Measurements from ENCODE around the gene ATP5PO.
"Not testable (repeated sequence)": the region's sequence is repeated elsewhere in the genome, so short reads cannot be mapped to it uniquely, and the experiment has no call there.

ATP5PO gene

DNA sequence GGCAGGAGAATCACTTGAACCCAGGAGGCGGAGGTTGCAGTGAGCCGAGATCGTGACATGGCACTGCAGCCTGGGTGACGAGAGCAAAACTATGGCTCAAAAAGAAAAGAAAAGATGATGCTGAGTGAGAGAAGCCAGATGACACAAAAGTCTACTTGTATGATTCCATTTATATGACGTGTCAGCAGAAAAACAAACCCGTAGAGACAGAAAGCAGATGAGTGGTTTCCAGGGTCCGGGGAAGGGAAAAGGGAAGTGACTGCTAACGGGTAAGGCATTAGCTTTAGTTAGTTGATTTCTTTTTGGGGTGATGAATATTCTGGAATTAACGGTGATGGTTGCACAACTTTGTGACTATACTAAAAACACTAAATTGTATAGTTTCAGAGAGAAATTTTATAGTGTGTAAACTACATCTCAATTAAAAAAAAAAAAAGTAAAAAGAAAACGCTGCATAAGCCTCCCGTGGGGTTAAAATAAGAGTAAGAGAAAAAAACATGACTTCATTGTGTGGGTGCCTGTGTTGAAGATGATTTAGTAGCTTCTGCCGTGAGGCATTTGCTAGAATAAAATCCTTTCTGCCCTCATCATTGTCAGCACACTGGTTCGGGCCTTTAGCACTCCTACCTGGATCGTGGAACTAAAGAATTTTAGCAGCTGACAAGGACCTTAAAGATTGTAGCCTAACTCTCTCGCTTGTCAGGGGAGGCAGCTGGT is 24.7 kb upstream of the ATP5PO start:
- DNase-seq (ENCODE audit: low spot score): no peak

DNA sequence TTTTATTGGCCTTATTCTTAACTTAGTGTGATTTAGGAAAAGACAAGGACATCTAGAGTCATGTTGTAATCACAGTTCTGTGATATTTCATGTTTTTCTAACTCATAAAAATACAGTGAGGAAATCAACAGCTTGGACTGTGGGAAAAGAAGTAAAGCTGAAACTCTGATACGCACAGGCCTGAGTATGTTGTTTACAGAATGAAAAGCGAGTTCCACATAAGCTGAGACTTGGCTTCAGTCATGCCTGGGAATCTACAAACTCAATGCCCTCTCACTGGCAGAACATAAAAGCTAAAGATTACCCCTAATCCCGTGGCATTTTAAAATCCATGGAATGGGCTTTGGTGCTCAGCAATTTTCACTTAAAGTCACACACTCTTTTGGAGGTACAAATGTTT is 23.6 kb upstream of the ATP5PO start:
- DNase-seq (ENCODE audit: low spot score): no peak

GRCh38 chr21:33938381-33938780 is 22.8 kb upstream of the ATP5PO start:
- DNase-seq (ENCODE audit: low spot score): no peak

- no peak for DNase-seq (ENCODE audit: low spot score)
Measured at GRCh38 chr21:33937931-33938339, 22.3 kb upstream of the ATP5PO start.

DNA sequence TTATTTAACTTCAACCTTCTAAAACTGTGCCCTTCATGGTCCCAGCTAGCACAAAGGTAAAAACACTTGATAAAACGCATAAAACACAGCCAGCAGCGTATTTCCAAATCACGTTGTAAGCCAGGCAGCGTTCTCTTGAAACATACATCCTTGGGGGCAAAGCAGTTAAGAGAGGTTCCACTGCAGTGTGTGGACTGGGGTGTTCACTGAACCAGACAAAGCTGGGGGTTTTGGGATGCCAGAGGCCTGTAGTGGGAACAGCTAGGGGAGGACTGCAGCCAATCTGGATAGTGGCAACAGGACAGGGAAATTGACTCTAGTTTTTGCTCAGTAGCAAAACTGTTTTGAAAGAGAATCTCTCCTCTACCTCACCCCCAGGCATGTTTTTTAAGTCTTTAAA is 21.5 kb upstream of the ATP5PO start:
- no peak for DNase-seq (ENCODE audit: low spot score)

DNA sequence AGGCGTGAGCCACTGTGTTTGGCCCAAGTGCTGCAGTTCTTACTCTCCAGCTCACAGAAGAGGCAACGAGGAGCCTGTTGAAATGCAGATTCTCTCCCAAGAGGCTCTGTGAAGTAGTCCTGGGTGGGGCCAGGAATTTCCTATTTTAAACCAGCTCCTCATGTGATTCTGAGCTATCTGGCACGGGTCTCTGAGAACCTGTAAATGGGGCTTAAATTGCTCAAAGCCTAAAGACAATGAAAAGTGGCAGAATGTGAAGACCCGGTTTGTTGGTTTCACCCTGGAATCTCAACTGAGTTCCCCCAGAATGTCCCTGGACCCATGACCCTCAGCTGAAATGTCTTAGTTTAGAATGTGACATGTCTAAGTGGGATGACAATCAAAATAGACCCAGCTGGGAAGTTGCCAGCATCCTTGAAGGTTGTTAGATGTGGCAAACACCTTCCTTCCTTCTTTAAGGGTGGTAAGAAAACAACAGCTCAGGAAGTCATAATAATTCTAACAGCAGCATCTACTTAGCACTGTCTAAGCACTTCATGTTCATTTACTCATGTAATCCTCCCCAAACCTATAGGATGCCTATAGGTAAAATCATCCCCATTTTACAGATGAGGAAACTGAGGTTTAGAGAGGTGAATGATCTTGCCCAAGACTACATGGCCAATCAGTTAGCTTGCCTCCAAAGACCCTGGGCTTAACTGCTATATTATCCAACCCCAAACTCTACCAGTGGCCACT is 20.9 kb upstream of the ATP5PO start:
- no peak for DNase-seq (ENCODE audit: low spot score)

GRCh38 chr21:33932731-33933130 is 17.1 kb upstream of the ATP5PO start:
- DNase-seq (ENCODE audit: low spot score): no peak

- DNase-seq (ENCODE audit: low spot score): no peak
Measured at GRCh38 chr21:33931799-33932390, 16.3 kb upstream of the ATP5PO start.

DNA sequence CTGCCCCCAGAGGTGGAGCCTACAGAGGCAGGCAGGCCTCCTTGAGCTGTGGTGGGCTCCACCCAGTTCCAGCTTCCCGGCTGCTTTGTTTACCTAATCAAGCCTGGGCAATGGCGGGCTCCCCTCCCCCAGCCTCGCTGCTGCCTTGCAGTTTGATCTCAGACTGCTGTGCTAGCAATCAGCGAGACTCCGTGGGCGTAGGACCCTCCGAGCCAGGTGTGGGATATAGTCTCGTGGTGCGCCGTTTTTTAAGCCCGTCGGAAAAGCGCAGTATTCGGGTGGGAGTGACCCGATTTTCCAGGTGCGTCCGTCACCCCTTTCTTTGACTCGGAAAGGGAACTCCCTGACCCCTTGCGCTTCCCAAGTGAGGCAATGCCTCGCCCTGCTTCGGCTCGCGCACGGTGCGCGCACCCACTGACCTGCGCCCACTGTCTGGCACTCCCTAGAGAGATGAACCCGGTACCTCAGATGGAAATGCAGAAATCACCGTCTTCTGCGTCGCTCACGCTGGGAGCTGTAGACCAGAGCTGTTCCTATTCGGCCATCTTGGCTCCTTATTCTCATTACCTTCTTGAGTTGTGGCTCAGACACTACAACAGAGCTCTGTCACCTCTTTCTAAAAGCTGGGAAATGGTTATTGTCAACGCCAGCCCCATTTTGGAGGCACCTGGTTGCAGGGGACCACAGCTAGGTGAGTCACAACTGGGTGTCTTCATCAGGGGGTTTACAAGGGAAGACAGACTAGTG is 15.6 kb upstream of the ATP5PO start:
- not testable (repeated sequence) for DNase-seq (ENCODE audit: low spot score)

DNA sequence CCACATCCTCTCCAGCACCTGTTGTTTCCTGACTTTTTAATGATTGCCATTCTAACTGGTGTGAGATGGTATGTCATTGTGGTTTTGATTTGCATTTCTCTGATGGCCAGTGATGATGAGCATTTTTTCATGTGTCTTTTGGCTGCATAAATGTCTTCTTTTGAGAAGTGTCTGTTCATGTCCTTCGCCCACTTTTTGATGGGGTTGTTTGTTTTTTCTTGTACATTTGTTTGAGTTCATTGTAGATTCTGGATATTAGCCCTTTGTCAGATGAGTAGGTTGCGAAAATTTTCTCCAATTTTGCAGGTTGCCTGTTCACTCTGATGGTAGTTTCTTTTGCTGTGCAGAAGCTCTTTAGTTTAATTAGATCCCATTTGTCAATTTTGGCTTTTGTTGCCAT is 10.6 kb upstream of the ATP5PO start:
- not testable (repeated sequence) for DNase-seq (ENCODE audit: low spot score)

- no peak for DNase-seq (ENCODE audit: low spot score)
Measured at GRCh38 chr21:33924766-33925100, 9.1 kb upstream of the ATP5PO start.

DNA sequence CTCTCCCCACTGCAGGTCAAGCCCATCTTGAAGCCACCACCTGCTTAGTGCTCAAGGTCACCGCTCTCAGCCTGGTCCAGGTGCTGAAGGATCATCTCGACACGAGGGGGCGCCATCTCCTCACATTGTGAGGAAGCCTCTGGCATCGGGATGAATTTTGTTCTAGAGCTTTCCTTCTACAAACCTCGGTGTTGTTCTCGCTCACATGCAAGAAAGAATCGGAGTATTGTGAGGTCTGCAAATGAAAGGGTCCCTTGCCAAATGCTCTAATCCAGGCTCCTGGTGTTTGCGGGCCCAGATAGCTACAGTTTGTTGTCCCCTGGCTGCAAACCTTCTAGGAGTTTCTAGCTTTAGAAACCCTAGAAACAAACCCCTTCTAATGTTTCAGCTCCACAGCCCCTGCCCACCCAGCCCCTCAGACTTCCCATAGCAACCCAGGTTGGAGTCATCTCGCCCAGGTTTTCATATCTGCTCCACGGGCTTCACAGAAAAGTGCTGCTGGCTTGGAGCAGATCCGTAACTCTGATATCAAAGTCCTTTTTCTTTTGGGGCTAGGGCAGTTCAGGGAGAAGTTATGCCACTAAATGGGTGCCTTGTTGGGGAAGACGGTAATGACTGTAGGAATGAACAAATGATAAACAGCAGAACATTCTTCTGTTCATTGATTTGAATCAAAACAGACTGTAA is 8.6 kb upstream of the ATP5PO start:
- DNase-seq (ENCODE audit: low spot score): peak; percentile 94

DNA sequence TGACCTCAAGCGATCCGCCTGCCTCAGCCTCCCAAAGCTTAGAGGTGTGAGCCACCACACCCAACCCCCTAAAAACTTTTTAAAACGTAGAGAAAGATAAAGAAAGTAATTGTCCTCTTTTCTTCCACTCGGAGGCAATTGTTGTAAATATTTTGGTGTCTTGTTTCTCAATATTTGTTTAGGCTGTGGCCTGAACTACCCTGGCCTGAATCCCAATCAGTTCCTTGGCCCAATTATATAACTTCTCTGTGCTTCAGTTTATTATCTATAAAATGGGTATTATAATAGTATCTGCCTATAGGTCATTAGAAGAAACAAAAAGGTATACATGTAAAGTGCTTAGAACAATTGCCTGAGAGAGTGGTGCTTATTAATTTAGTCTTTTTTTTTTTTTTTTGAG is 1.8 kb upstream of the ATP5PO start:
- no peak for DNase-seq (ENCODE audit: low spot score)

GRCh38 chr21:33916200-33916567 is 580 bp upstream of the ATP5PO start:
- DNase-seq (ENCODE audit: low spot score): no peak

GRCh38 chr21:33914188-33914587 is 1.4 kb downstream of the ATP5PO start:
- DNase-seq (ENCODE audit: low spot score): no peak

- DNase-seq (ENCODE audit: low spot score): no peak
Measured at GRCh38 chr21:33909756-33910155, 5.8 kb downstream of the ATP5PO start.

- no peak for DNase-seq (ENCODE audit: low spot score)
Measured at GRCh38 chr21:33908760-33909159, 6.8 kb downstream of the ATP5PO start.

DNA sequence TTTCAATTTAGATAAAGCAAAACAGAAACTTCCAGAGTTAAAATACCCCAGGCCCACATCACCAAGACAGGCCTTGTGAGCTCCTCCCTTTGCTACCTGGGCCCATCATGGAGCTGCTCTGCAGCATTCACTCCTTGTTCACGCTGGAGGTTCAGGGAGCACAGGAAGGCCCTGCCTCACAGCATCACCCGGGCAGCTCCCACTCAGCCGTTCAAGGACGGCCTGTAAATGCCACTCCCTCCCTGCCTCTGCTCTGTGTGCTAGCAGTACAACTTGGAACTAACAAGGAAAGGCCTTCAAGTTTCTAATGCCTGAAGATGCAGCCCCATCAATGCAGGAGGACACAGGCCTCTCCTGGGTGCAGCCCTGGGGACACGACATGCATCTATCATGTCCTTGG is 11.6 kb downstream of the ATP5PO start:
- no peak for DNase-seq (ENCODE audit: low spot score)

DNA sequence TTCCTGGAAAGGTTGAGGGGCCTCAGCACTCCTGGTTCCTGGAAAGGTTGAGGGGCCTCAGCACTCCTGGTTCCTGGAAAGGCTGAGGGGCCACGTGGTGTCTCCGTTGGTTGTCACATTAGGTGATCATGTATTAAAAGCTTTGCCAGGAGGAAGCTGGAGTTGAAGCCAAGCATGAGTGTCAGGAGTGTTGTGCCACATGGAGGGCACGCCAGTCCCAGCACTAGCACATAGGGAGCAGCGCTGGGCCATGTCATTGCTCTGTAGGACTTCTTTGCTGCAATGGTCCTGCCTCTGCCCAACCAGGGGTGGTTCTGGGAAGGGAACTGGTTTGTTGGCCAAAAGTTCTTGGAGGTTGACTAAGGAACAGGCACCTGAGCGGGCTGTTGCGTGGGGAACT is 13.3 kb downstream of the ATP5PO start:
- no peak for DNase-seq (ENCODE audit: low spot score)

DNA sequence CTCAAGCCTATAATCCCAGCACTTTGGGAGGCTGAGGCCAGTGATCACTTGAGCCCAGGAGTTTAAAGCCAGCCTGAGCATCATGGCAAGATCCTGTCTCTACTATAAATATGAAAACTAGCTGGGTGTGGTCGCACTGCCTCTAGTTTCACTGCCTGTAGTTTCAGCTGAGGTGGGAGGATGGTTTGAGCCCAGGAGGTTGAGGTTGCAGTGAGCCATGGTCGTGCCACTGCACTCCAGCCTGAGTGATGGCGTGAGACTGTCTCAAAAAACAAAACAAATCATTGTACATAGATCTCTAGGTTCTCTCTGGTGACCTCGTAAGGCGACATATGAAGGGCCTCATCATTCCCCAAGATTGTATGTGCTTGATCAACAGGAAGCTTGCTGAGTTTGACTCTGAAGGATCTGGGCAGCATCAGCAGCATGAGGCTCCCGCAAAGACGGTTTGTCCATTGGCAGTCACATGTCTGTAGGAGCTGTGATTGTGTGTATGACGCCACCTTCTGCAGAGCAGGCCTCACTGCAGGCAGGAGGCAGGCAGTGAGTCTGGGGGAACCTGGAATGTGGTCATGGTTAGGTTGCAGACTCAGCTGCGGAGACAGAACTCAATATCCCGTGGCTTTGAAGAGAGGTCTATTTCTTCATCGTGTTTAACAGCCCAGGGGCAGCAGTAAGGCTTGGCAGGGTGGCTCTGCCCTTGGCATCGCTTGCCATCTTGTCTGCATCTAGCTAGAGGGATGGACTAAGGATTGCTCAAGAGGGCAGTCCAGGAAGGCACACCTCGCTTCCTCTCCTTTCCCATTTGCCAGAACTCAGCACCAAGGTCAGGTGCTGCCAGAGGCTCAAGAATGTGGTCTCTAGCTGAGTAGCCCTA is 14.0 kb downstream of the ATP5PO start:
- peak; percentile 35 for DNase-seq (ENCODE audit: low spot score)

DNA sequence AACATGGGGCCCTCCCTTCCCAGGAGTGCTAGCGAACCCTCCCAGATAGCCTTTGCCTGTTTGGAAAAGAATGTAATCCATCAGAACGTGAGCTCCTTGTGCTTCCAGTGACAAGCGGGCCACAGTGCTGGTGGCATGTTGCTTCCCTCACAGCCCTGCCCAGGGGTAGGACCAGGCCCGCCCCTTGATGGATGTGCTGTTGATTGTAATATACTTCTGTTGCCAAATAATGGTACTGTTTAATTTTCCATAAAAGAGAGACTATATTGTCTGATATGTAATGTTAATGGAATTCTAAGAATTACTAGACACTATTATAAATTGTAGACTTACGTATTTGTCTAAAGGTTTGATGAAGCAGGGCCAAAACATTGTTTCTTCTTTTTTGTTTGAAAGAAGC is 16.4 kb downstream of the ATP5PO start:
- DNase-seq (ENCODE audit: low spot score): no peak
